ENCODE measurements around the gene TFCP2.

Gene TFCP2

DNA sequence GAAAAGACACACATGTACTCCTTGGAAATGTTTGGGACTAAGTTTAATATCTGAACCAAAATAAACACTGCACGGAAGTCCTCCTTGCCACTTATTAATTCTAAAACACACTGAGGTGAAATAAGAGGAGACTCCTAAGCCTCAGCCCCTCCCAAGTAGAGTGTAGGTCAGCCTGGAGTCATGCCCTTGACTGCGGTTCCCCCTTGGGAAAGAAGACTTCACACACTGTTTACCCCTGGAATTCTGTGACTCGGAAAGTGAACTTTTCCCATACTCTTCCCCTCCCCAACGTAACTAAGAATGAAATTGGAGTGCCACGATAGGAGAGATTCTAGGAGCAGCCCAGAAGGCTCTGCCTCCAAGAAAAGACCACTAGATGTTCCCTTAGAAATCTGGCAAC lies 8.6 kb upstream of the TFCP2 start:
- no peak overlapping the region for H3K27ac Mint-ChIP-seq
- TF ChIP-seq, protein P1, sequence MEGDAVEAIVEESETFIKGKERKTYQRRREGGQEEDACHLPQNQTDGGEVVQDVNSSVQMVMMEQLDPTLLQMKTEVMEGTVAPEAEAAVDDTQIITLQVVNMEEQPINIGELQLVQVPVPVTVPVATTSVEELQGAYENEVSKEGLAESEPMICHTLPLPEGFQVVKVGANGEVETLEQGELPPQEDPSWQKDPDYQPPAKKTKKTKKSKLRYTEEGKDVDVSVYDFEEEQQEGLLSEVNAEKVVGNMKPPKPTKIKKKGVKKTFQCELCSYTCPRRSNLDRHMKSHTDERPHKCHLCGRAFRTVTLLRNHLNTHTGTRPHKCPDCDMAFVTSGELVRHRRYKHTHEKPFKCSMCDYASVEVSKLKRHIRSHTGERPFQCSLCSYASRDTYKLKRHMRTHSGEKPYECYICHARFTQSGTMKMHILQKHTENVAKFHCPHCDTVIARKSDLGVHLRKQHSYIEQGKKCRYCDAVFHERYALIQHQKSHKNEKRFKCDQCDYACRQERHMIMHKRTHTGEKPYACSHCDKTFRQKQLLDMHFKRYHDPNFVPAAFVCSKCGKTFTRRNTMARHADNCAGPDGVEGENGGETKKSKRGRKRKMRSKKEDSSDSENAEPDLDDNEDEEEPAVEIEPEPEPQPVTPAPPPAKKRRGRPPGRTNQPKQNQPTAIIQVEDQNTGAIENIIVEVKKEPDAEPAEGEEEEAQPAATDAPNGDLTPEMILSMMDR (IDR thresholded peaks at IDR 0.05): no peak
- no peaks in the 10 kb centered on the region for H3K9me3 Mint-ChIP-seq
- H3K27me3 Mint-ChIP-seq (ENCODE audit: low read depth, poor library complexity): peaks cover 19% of the 10 kb centered on the region
- DNase-seq: no peak
- no peaks in the 10 kb centered on the region for H3K36me3 Mint-ChIP-seq (ENCODE audit: low read depth)
- H3K4me1 Mint-ChIP-seq: peaks cover 17% of the 10 kb centered on the region
- no peak overlapping the region for H3K4me3 Mint-ChIP-seq

DNA sequence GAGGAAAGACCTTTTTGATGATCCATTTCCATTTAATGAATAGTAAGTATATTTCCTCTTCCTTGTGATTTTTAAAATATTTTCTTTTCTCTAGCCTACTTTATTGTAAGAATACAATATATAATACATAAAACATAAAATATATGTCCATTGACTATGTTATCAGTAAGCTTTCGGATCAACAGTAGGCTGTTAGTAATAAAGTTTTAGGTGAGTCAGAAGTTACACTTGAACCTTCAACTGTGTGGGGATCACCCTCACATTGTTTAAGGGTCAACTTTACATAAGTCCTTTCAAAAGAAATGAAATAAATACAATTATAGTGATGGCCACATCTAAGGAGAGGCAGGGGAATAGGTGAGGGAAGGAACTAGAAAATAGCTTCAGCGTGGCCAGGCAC lies 5.0 kb upstream of the TFCP2 start:
- Mint-ChIP-seq H3K36me3 (ENCODE audit: low read depth) (no peaks in the 10 kb centered on the region), H3K4me3 (no peak overlapping the region), H3K4me1 (peaks cover 8% of the 10 kb centered on the region), H3K27ac (no peak overlapping the region), H3K9me3 (no peaks in the 10 kb centered on the region), H3K27me3 (ENCODE audit: low read depth, poor library complexity) (peaks cover 31% of the 10 kb centered on the region)
- no peak for DNase-seq
- TF ChIP-seq, protein P1 (IDR thresholded peaks at IDR 0.05): no peak

DNA sequence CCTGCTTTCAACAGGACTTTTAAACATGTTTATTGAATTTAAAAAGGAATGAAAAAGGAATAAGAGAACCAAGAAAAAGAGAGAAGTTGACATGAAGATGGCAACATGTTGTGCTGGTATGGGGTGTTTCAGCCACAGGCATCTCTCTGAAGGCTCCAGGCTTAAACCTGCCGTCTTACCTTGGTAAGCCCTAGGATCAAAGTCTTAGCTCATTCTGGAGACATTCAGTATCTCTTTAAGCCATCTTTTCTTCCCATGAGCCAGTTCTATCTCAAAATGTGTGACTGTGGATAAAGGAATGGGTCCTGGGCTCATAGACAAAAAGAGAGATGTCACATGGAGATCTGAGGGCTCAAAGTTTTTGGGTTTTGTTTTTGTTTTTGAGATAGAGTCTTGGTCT lies 1.6 kb upstream of the TFCP2 start:
- Mint-ChIP-seq H3K27ac (no peak overlapping the region), H3K4me1 (peaks cover 15% of the 10 kb centered on the region), H3K9me3 (no peaks in the 10 kb centered on the region), H3K36me3 (ENCODE audit: low read depth) (peaks cover 7% of the 10 kb centered on the region), H3K4me3 (peak overlapping the region; percentile 29), H3K27me3 (ENCODE audit: low read depth, poor library complexity) (peaks cover 26% of the 10 kb centered on the region)
- TF ChIP-seq, protein P1 (IDR thresholded peaks at IDR 0.05): no peak
- DNase-seq: no peak

DNA sequence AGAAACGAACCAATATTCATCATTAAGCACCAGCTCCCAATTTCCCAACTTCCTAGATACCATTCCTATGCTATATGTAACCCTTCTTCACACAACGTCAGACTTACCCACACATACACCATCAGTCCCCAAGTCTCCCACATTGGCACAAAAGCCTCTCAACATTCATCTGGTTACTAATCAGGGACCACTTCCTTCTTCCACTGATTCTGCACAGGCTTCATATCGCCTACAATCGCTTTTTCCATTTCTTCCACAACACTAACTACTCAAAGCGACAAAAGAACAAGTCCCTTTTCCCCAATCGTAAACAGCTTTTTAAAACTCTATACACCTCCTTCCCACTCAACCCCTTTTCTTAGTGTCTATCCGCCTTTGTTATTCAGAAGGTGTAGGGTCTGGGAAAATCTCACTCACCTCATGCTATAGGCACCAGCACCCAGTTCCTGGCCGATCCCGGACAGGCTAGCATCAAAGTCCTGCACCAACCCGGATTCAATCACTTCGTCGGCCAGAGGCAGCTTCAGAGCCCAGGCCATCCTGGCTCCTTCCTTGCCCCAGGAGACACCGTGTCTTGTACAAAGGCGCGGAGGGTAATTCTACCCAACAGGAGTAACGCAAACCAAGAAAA lies 936 bp downstream of the TFCP2 start:
- no peak for DNase-seq
- Mint-ChIP-seq H3K27me3 (ENCODE audit: low read depth, poor library complexity) (peaks cover 21% of the 10 kb centered on the region), H3K4me3 (no peak overlapping the region), H3K4me1 (peaks cover 19% of the 10 kb centered on the region), H3K36me3 (ENCODE audit: low read depth) (peaks cover 16% of the 10 kb centered on the region), H3K27ac (no peak overlapping the region), H3K9me3 (no peaks in the 10 kb centered on the region)
- TF ChIP-seq, protein P1 (IDR thresholded peaks at IDR 0.05): no peak

DNA sequence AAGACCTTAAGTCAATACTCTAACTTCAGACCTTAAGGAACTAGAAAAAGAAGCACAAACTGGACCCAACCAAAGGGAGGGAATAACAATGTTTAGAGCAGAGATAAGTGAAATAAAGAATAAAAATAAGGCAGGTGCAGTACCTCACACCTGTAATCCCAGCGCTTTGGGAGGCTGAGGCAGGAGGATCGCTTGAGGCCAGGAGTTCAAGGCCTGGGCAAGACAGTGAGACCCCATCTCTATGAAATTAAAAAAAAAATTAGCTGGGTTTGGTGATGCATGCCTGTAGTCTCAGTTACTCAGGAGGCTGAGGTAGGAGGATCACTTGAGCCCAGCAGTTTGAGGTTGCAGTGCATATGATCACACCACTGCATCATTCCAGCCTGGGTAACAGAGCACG lies 9.1 kb downstream of the TFCP2 start:
- H3K27ac Mint-ChIP-seq: no peak overlapping the region
- H3K4me3 Mint-ChIP-seq: no peak overlapping the region
- no peaks in the 10 kb centered on the region for H3K27me3 Mint-ChIP-seq (ENCODE audit: low read depth, poor library complexity)
- peaks cover 15% of the 10 kb centered on the region for H3K9me3 Mint-ChIP-seq
- TF ChIP-seq, protein P1 (IDR thresholded peaks at IDR 0.05): no peak
- H3K36me3 Mint-ChIP-seq (ENCODE audit: low read depth): peaks cover 61% of the 10 kb centered on the region
- DNase-seq: no peak
- H3K4me1 Mint-ChIP-seq: peaks cover 6% of the 10 kb centered on the region

DNA sequence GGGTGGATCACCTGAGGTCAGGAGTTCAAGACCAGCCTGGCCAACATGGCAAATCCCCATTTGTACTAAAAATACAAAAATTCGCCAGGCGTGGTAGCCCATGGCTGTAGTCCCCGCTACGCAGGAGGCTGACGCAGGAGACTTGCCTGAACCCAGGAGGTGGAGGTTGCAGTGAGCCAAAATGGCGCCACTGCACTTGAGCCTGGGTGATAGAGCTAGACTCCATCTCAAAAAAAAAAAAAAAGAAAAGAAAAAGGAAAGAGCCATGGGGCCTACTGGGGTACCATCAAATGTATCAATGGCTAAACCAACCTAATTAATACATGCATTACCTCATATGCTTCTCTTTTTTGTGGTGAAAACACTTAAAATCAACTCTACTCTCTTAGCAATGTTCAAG lies 10.7 kb downstream of the TFCP2 start:
- TF ChIP-seq, protein P1 (IDR thresholded peaks at IDR 0.05): no peak
- peaks cover 6% of the 10 kb centered on the region for H3K4me1 Mint-ChIP-seq
- DNase-seq: no peak
- peaks cover 55% of the 10 kb centered on the region for H3K36me3 Mint-ChIP-seq (ENCODE audit: low read depth)
- no peak overlapping the region for H3K27ac Mint-ChIP-seq
- H3K9me3 Mint-ChIP-seq: peaks cover 15% of the 10 kb centered on the region
- H3K4me3 Mint-ChIP-seq: no peak overlapping the region
- H3K27me3 Mint-ChIP-seq (ENCODE audit: low read depth, poor library complexity): no peaks in the 10 kb centered on the region
